ENCODE data around the gene BEST4.
"Not testable (repeated sequence)": the region's sequence is repeated elsewhere in the genome, so short reads cannot be mapped to it uniquely, and the experiment has no call there.

BEST4 gene

DNA sequence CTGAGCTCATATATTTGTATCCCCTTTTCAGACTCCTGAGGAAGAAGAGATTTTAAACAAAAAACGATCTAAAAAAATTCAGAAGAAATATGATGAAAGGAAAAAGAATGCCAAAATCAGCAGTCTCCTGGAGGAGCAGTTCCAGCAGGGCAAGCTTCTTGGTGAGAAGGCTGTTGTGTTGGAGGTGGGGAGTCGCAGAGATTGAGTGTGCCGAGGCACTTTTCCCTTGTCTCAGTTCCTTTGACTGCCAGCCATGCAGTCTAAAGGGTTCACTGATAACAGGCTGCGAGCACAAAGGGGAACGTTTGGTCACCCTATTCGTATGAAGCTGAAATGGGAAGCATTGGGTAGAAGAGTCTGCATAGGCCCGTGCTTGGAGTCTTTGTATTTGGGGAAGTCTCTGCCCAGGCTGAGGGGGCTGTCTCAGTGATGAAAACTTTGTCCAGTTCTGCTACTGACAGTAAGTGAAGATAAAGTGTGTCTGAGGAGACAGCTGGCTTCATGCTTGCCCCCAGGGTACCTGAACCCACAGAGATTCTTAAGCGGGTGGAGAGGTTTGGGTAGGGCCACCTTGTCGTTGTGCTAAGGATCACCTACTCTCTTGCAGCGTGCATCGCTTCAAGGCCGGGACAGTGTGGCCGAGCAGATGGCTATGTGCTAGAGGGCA lies 9.9 kb downstream of the BEST4 start:
- no peak for DNase-seq (ENCODE audit: low read depth)

DNA sequence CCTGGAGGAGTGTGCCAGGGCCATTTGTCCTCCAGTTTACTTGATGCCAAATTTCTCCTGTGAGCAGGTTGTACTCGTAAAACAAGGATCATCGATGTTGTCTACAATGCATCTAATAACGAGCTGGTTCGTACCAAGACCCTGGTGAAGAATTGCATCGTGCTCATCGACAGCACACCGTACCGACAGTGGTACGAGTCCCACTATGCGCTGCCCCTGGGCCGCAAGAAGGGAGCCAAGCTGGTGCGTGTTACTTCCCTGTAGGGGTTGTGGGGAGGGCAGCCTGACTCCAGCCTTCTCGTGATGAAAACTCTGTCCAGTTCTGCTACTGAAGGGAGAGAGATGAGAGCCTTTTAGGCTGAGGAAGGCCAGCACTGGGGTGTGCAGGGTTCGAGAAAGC lies 10.4 kb downstream of the BEST4 start:
- DNase-seq (ENCODE audit: low read depth), result no peak

DNA sequence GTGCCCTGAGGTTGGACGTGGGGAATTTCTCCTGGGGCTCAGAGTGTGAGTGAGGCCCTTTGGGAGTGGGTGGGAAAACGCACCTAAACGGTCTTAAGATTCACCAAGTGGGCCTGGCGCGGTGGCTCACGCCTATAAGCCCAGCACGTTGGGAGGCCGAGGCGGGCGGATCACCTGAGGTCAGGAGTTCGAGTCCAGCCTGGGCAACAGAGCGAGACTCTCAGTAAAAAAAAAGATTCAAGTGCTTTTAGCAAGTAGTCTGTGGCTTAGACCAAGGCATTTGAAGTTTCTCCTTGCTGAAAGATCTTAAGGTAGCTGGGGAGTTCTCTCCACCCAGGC lies 11.3 kb downstream of the BEST4 start:
- DNase-seq (ENCODE audit: low read depth), result no peak

DNA sequence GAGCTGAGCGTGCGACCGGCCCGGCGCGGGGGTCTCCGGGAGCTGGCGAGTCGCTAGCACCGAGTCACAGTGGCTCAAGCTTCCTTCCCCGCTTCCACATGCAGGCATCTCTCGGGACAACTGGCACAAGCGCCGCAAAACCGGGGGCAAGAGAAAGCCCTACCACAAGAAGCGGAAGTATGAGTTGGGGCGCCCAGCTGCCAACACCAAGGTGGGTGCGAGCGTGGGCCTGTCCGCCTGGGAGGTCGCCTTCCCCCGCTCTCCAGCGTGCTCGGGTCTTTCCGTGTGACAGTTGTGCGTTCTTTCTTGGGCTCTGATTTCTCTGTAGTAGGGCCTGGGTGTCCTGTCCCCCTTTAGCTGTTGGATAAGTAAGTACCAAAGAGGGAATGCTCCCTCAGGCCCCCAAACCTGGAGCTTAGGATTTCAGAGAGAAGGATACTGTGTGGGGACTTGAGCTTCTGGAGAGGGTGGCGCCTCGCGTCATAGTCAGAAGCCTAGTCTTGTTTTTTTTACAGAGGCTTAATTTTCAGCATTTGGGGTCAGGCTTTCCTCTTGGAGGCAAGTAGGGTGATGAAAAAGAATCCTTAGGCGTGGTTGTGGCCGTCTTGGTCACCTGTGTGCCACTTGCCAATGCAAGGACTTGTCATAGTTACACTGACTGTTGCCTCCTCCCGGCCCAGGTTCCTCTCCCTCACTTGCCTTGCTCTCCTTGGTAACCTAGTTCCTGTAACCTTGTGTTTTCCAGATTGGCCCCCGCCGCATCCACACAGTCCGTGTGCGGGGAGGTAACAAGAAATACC lies 11.8 kb downstream of the BEST4 start:
- DNase-seq (ENCODE audit: low read depth), result peak; percentile 24

DNA sequence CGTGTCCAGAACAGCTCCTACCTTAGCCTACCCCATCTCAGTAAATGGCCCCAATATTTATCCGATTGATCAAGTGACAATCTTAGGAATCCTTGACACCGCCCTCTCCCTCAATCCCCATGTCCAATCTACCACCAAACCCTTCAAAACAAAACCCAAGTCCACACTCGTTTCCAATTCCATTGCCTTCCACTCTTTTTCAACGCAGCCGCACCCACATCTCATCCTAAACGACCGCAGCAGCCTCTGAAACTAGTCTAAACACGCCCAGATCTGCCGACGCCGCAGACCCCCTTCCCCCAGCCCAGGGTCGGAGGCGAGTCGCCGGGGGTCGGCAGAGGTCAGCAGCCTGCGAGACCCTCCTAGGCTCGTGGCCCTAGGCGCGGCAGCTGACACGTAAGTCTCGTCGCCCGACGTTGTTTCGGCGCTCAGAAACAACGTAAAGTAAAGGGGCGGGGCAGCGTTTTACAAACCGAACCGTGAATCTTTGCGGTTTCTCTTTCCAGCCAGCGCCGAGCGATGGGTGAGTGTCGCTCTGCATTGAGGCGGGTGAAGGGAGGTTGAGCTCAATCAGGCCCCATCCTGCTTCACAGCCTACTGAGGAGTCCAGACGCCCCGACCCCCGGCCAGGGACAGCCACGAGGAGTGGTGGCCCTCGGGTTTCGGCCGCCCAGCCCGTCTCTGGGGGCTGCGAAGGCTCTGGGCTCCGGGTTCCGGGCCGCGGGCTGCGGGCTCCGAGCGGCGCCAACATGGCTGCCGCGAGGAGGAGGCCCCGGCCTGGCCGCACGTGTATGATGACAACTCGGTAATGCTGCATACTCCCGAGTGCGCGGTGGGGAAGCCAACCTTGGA lies 12.7 kb downstream of the BEST4 start, which contains the start of gene RPS8:
Gene RPS8, plus strand, starts transcription at position 463 of the 852 bp plus-strand sequence. Its CDS starts 57 bp downstream, at position 520.
- DNase-seq (ENCODE audit: low read depth), result peak; percentile 94

DNA sequence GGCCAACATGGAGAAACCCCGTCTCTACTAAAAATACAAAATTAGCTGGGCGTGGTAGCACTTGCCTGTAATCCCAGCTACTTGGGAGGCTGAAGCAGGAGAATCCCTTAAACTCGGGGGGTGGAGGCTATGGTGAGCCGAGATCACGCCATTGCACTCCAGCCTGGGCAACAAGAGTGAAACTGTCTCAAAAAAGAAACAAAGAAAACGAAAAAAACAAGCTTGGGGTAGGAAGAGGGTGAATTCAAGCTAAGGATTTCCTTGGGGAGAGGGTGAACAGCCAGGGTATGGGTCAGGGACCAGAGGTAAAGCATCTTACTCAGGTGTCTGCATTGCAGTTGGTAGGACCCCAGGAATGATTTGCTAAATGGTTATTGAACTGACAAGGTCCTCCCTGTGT lies 21.5 kb downstream of the BEST4 start:
- not testable (repeated sequence) for DNase-seq (ENCODE audit: low read depth)

DNA sequence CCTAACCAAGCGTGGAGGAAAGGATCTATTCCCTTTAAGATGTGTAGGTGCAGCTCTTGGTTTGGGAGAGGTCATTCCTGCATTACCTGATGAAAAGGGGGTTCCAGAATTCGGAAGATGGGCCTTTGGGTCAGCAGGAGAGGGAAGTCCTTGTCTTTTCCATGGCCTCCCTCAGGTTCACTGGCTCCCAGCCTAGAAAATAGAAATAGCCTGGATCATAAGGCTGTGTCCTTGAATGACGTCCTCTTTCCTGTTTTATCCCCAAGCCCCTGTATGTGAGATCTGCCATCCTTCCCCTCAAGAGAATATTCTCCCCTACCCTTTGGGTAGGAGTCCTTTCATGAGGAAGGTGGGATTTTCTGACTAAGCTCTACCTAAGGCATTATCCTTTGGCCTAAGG lies 27.1 kb downstream of the BEST4 start:
- DNase-seq (ENCODE audit: low read depth), result no peak

DNA sequence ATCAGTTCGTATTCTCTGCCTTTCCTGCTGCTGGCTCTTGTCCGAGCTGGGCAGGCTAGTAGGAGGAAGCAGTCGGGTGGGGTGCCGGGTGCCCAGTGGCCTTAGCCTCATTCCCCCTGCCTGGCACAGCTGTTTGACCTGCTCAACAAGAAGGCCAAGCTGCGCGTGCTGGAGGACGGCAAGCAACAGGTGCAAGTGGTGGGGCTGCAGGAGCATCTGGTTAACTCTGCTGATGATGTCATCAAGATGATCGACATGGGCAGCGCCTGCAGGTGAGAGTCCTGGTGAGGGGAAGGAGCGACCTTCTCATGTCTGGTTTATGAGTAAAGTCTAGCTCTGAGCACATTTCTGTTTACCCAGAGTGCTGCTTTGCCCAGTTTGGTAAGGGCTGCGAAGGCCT lies 28.9 kb downstream of the BEST4 start:
- no peak for DNase-seq (ENCODE audit: low read depth)

DNA sequence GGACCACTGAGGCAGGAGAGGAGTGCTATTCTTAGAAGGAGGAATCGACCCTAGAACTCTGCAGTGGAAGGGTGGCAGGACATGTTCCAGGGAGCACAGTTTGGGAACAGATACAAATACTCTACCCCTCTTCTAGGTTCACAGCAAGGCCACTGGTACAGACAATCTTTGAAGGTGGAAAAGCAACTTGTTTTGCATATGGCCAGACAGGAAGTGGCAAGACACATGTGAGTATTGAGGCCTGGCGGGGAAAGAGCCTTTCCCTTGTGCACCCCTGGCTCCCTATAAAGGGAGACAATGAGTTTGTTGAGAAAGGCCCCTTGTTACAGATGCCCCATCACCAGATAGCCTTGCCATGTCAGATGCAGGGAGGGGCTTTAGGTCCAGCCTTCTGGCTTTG lies 30.6 kb downstream of the BEST4 start:
- no peak for DNase-seq (ENCODE audit: low read depth)

DNA sequence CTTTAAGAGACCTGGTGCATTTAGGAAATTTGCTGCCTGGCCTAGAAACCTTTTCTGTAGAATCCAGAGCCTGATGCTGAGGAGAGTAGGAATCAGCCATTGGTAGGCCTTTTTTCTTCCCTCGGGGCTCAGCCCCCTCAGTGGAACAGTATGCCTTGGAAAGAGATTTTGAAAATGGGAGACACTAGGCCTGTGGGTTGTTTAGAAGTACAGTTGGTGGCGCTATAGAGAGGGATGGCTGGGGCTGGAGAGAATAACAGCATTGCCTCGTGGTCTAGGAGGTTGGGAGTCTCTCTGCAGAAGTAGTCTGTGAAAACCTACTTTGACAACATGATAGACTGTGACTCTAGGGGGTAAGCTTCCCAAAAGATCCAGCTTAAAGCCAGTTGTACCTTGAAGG lies 40.1 kb downstream of the BEST4 start:
- DNase-seq (ENCODE audit: low read depth), result no peak

DNA sequence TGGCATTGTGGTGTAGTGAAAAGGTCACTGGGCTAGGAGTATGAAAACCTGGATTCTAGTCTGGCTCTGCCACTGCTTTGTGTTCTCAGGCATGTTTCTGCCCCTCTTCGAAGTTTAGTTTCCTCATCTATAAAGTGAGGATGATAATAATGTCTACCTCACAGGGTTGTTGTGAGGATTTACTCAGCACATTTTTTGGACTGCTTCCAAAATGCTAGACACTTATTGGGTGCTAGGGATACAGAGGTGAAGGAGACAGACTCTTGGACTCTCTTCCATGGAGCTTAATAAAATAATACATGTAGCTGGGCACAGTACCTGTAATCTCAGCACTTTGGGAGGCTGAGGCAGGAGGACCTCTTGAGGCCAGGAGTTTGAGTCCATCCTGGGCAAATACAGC lies 44.8 kb downstream of the BEST4 start:
- peak; percentile 37 for DNase-seq (ENCODE audit: low read depth)

DNA sequence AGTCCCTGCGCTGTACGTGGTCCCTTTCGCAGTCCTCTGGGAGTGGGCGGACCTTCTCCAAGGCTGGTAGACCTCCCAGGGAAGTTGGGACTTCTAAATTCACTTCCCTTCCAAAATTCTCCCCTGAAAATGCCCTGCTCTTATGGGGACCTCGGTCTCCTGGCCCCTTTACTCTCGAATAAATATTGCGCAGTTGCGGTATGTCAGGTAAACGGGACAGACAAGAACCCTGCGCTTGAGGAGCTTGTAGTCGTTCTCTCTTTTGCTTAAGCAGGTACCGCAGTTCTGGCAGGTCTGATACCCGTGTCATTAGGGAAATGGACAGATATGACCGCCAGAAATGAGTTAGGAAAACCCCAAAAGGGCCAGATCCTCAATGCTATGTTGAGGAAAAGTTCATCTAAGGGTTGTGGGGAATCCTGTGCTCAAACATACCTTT lies 47.8 kb downstream of the BEST4 start:
- DNase-seq (ENCODE audit: low read depth), result no peak

DNA sequence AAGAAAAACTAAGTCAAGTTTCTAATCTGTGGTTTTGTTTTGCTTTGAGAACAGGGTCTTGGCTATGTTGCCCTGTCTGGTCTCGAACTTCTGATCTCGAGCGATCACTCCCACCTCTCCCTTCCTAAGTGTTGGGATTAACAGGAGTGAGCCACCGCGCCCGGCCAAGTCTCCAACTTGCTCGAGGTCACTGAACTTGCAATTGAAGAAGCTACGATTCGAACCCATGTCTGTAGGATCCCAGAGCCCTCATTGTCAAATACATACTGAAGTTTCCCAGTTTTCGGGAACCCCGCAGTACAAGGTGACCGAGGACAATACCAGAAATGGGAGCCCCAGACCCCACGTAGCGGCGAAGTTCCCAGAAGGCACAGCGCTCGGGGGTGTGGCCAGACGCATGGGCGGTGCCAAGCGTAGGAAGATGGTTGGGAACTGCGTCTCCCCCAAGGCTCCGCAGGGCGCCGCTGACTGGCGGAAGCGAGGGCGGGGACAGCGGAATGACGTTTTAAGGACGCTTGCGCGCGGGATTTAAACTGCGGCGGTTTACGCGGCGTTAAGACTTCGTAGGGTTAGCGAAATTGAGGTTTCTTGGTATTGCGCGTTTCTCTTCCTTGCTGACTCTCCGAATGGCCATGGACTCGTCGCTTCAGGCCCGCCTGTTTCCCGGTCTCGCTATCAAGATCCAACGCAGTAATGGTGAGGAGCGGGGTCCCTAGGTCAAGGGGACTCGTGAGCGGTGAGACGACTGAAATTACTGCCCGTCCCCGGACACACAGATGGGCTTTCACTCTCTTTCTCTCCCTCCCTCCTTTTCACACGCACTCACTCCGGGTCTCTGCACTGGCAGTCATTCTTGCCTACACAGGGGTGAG lies 48.4 kb downstream of the BEST4 start, which contains the start of gene KIF2C:
Gene KIF2C, plus strand, starts transcription at position 531 of the 872 bp plus-strand sequence. Its CDS starts 96 bp downstream, at position 627.
- peak; percentile 97 for DNase-seq (ENCODE audit: low read depth)

DNA sequence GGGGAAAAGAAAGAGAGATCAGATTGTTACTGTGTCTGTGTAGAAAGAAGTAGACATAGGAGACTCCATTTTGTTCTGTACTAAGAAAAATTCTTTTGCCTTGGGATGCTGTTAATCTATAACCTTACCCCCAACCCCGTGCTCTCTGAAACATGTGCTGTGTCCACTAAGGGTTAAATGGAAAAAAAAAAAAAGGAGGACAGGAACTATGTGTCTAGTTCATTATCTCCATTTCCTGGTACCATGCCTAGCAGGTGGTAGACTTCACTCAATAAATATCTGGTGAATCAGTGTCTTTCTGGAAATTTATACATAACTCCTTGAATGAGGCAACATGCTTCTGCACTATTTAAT lies 49.0 kb downstream of the BEST4 start:
- not testable (repeated sequence) for DNase-seq (ENCODE audit: low read depth)

DNA sequence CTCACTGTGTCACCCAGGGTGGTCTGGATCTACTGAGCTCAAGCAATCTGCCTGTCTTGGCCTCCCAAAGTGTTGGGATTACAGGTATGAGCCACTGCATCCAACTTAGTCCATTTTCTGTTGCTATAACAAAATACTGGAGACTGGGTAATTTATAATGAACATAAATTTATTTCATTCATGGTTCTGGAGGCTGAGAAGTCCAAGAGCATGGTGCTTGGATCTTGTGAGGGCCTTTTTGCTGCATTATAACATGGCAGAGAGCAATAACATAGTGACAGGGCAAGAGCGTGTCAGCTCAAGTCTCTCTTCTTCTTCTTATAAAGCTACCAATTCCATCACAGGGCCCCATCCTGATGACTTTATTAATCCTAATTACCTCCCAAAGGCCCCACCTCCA lies 52.0 kb downstream of the BEST4 start:
- DNase-seq (ENCODE audit: low read depth), result no peak

DNA sequence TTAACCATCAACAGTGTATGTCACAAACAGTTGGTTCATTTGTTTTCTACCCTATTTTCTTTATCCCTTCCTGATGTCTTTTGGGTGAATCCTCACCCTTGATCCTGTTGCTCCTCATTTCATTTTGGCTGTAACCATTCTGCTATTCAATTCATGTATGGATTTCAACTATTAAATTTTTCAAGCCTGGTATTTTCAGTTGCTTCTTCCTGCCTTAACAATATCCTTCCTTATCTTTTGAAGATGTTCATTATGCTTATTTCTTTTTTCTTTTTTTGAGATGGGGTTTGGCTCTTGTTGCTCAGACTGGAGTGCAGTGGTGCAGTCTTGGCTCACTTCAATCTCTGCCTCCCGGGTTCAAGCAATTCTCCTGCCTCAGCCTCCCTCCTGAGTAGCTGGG lies 54.2 kb downstream of the BEST4 start:
- no peak for DNase-seq (ENCODE audit: low read depth)
